Measurements from ENCODE around the gene APCDD1L.

- TF ChIP-seq, protein P1, sequence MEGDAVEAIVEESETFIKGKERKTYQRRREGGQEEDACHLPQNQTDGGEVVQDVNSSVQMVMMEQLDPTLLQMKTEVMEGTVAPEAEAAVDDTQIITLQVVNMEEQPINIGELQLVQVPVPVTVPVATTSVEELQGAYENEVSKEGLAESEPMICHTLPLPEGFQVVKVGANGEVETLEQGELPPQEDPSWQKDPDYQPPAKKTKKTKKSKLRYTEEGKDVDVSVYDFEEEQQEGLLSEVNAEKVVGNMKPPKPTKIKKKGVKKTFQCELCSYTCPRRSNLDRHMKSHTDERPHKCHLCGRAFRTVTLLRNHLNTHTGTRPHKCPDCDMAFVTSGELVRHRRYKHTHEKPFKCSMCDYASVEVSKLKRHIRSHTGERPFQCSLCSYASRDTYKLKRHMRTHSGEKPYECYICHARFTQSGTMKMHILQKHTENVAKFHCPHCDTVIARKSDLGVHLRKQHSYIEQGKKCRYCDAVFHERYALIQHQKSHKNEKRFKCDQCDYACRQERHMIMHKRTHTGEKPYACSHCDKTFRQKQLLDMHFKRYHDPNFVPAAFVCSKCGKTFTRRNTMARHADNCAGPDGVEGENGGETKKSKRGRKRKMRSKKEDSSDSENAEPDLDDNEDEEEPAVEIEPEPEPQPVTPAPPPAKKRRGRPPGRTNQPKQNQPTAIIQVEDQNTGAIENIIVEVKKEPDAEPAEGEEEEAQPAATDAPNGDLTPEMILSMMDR (IDR thresholded peaks at IDR 0.05; ENCODE audit: insufficient read depth, low read depth, low read length) = no peak
- TF ChIP-seq EZH2 (IDR thresholded peaks at IDR 0.05; ENCODE audit: insufficient read depth, low read length) = no peak
Measured at GRCh38 chr20:58446960-58447265, 68.3 kb downstream of the APCDD1L start.
